Measurements from ENCODE around the gene TEX36.
"Not testable (repeated sequence)": the region's sequence is repeated elsewhere in the genome, so short reads cannot be mapped to it uniquely, and the experiment has no call there.

Gene TEX36

DNA sequence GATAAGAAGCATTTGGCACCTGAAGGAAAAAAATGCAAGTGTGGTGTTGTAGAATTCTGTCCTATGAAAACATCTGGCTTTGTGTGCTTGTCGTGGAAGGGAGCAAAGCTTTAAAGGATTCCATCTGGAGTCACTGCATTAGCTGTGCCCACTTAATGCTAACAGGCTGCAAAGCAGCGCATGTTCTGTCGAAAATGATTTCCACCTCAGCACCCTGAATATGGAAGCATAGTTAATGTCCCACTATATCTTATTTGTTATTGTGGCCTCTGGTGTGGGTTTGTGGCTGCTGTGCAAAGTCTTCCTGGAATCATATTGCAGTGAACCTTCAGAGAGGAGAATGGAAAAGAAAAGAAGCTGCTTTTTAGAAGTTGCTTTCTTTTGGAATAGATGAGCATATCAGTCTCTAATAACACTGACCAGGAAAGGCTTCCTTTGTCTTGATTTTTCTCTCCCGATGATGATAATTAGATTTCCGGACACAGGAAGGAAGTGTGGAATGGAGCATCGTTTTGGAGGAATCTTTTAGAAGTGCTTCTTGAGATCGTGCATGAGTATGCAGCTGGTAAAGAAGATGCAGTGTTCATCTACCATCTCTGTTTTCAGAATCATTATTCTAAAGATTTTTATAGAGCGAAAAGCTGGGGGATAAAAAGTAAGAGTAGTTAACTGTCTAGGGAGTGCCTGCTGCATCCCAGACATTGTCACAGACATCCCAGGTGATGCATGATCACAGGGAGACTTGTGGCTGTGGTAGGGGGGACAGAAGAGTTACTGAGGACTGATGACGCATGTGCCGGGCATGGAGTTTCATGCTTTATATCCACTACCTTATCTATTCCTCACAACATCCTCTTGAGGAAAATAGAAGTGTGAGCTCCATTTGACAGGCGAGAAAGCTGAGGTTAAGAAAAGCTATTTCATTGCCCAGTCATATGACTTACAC is 54.6 kb downstream of the TEX36 start:
- no peak for DNase-seq

DNA sequence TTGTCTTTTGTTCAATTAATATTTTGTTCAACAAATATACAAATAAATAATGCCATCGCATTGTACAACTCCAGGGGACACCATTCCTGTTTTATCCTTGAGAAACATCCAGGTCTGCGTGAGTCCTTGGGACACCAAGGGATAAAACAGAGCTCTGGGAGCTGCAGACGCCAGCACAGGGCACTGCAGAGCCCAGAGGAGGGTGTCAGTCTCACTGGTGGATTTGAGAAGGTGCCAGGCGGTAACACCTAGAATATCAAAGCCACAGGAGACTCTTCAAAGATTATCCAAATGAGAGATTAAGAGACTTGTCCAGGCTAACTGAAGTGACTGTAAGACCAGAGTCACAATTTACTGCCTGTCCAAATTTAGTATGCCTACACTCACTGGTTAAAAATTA is 55.3 kb downstream of the TEX36 start:
- no peak for DNase-seq

DNA sequence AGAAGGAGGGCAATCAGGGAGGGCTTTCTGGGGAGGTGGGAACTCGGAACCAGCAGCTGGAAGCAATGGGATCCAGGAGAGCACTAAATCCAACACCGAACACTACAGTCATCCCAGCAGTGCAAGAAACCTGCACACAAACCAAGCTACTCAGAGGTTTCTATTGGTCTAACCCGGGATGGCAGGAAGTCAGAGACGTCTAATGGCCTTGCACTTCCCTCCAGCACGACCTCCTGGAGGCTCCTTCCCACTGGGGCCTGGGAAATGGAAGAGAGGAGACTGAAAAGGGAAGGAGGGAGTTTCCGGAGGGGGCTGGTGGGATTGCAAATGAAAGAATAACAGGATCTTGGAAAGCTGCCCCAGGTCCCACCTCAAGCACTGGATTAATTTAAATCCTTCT is 56.3 kb downstream of the TEX36 start:
- no peak for DNase-seq

DNA sequence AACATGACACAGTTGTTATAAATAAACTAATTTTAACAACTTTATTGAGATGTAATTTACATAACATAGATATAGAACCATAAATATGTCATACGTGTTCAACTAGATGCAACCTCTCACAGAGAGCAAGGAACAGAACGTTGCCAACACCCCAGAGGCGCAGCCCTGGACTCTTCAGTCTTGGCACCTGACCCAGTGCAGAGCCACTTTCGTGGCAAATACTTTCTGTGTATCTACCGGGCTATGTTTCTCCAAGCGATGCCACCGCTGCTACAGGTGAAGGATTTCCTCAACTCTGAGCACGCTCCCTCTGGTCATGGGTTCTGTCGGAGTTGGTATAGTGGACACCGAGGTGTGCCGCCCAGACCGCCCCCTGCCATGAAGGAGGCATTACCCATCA is 57.4 kb downstream of the TEX36 start:
- DNase-seq = no peak

DNA sequence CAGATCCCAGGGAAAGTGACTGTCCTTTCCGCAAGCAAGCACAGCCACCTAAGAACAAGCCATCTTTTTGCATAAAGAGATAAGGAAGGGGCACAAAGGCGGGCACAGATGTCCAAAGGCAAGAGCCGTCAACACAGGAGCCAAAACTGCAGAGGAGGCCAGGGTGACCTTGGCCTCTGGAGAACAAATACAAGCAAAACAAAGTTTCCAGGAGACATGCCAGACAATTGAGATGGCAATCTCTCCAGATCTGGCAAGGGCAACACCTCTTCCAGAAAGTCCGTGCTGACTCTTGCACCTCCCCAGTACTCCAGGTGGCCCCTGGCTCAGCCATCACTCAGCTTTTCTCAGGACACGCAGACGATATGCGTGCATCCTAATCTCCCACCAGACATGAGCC is 58.2 kb downstream of the TEX36 start:
- no peak for DNase-seq

DNA sequence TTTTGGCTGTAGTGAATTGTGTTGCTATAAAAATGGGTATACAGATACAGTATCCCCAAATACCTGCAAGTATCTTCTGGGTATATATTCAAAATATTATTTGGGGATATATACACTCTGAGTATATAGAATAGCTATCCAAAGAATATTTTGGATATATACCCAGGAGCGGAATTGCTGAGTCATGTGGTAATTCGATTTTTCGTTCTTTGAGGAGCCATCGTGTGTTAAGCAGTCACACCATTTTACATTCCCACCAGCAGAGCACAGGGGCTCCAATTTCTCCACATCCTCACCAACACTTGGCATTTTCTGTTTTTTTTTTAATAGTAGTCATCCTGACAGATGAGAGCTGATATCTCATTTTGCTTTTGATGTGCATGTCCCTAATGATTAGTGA is 61.9 kb downstream of the TEX36 start:
- DNase-seq = no peak

DNA sequence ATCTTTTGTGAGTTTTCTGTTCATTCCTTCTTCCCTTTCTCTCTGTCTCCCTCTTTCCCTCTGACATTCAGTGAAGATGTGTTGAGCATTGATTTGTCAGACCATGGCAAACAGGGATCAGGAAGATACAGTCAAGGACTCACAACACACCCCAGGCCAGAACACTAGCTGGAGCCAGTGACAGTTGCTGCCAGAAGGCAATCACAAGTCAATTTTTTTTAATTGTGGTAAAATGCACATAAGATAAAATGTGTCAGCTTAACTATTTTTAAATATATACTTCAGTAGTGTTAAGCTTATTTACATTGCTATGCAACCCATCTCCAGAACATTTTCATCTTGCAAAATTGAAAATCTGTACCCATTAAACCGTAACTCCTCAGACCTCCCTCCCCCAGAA is 62.6 kb downstream of the TEX36 start:
- DNase-seq = no peak

DNA sequence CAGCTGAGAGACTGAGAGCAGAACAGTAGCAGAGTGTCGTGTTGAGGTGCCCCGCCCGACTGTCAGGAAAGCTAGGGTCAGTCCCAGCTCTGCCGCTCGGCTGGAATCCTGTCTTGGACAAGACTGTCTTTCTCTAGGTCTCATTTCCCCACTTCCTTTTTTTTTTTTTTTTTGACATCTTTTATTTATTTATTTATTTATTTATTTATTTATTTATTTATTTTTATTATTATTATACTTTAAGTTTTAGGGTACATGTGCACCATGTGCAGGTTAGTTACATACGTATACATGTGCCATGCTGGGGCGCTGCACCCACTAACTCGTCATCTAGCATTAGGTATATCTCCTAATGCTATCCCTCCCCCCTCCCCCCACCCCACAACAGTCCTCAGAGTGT is 69.9 kb downstream of the TEX36 start:
- DNase-seq = not testable (repeated sequence)

DNA sequence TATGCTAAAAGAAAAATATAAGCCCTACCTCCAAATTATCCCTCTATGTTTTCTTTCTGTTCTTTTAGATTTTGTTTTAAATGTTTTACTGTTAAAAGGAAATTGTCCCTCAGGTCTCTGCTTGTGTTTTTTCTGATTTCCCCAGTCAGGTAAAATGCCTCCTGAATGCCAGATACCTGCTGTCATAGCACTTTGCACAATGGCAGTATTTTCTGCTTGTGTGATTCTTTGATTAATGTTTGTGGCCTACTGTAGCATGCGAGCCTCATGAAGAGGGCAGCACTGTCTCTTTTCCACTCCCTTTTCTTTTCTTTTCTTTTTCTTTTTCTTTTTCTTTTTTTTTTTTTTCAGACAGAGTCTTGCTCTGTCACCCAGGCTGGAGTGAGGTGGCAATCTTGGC is 71.2 kb downstream of the TEX36 start:
- no peak for DNase-seq

DNA sequence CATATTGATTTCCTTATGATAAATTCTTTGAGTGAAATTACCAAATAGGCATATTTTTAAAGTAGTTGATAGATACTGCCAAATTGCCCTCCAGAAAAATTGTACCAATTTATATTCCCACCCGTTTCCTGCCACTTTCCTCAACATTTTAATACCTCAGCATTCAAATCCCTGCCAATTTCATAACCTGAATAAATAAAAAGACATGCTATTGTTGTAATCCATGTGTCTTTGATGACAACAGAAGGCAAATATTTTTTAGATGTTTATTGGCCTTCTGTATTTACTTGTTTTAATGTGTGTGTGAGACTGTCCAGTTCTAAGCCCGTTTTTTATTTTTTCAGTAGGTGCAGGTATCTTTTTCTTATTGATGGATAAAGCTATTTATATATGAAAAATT is 71.7 kb downstream of the TEX36 start:
- no peak for DNase-seq

DNA sequence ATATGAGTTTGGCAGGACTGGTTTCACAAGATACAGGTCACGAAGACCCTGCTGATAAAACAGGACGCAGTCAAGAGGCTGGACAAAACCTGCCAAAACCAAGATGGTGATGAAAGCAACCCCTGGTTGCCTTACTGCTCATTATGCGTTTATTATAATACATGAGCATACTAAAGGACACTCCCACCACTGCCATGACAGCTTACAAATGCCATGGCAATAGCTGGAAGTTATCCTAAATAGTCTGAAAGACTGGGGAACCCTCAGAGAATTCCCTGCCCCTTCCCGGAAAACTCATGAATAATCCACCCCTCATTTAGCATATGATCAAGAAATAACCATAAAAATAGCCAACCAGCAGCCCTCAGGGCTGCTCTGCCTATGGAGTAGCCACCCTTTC is 73.1 kb downstream of the TEX36 start:
- no peak for DNase-seq

DNA sequence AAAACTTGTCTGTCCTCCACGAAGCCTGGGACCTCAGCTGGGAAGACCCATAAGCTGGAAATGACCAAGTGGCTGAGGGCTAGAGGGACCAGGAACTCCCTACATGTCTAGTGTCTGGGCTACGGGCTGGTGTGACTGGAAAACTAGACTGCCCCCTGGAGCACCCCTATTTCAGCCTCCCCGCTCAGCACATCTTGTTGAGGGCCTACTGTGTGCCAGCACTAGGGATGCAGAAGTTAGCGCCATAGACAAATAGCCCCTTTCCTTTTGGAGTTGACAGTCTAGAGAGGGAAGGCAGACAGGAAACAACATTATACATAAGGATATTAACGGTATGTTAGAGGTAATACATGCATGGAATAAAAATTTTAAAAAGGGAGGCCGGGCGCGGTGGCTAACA is 74.5 kb downstream of the TEX36 start:
- no peak for DNase-seq

DNA sequence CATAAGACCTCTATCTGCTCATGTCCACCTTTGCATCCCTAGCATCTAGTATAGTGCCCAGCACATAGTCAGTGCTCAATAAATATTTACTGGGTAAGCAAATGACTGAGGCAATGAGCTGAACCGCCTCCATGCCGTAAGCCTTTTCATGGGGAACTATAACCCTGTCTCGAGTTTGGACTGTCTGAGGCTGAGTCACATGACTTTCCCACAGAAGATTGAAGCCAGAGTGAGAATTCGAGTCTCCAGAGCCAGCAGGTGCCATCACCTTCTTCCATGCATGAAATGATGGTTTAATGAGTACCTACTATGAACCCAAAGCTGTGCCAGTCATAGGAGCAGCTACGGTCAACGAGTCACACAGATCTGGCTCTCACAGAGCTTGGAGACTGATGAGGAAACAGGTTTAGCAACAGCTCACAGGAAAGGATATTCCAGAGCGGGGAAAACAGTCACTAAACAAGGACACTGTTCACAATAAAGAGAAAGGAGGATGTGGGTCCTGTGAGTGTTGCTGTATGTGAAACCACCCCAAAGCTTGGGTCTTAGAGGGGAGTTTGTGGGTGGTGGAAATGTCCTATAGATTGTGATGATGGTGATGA is 75.2 kb downstream of the TEX36 start:
- no peak for DNase-seq

DNA sequence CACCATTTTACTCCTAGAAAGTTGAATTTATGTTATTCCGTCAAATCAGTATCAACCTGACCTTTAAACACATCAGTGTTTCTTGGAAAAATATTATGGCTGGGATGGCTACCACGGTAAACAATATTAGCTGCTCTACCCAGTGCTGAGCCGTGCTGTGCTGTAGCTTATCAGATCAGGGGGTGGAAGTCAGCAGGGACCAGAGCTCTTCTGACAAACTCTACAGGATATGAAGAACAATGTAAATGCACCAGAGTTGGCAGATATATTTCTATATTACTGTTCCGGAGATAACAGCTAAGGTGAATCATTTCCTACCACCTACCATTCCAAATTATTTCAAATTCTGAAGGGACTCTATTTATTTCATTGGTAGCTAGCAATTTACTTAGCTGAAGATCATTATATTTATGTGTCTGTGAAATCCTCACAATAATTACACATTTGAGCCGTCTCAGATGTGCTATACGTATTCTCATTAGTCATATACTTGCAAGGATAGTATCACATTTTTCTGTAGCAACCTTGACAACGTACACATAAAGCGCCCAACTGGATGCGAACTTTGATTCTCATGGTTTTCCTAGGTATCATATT is 76.5 kb downstream of the TEX36 start:
- no peak for DNase-seq
